ENCODE measurements around the gene EMILIN2.
"Not testable (repeated sequence)": the region's sequence is repeated elsewhere in the genome, so short reads cannot be mapped to it uniquely, and the experiment has no call there.

EMILIN2 gene

GRCh38 chr18:2840521-2840920 lies 6.3 kb upstream of the EMILIN2 start:
- DNase-seq: no peak
- intact Hi-C loops (cut with DNase I): no loop called here

GRCh38 chr18:2843146-2843545 lies 3.7 kb upstream of the EMILIN2 start:
- intact Hi-C loops (cut with DNase I): no loop called here
- DNase-seq: no peak

GRCh38 chr18:2845172-2845571 lies 1.6 kb upstream of the EMILIN2 start:
- intact Hi-C loops (cut with DNase I): no loop called here
- no peak for DNase-seq

- peak in 2 of 10 donors; percentile 61 to 78 for DNase-seq
- intact Hi-C loops (cut with DNase I): no loop called here
Measured at GRCh38 chr18:2847317-2848246, 776 bp downstream of the EMILIN2 start.

- intact Hi-C loops (cut with DNase I): no loop called here
- DNase-seq: no peak
Measured at GRCh38 chr18:2848247-2849246, 1.7 kb downstream of the EMILIN2 start.

GRCh38 chr18:2850816-2851215 lies 4.0 kb downstream of the EMILIN2 start:
- DNase-seq: no peak
- intact Hi-C loops (cut with DNase I): no loop called here

GRCh38 chr18:2851771-2852170 lies 5.0 kb downstream of the EMILIN2 start:
- intact Hi-C loops (cut with DNase I): no loop called here

GRCh38 chr18:2852460-2852859 lies 5.7 kb downstream of the EMILIN2 start:
- DNase-seq; intact Hi-C loops (cut with DNase I): not testable (repeated sequence)

More at GRCh38 chr18:2851771-2852170, 5.0 kb downstream of the EMILIN2 start:
- no peak for DNase-seq

- no peak for DNase-seq
- intact Hi-C loops (cut with DNase I): no loop called here
Measured at GRCh38 chr18:2853173-2853925, 6.5 kb downstream of the EMILIN2 start.

- intact Hi-C loops (cut with DNase I): no loop called here
- DNase-seq: no peak
Measured at GRCh38 chr18:2853926-2854664, 7.3 kb downstream of the EMILIN2 start.

GRCh38 chr18:2854875-2855274 lies 8.1 kb downstream of the EMILIN2 start:
- no peak for DNase-seq
- intact Hi-C loops (cut with DNase I): no loop called here

- intact Hi-C loops (cut with DNase I): no loop called here
- DNase-seq: no peak
Measured at GRCh38 chr18:2855560-2856350, 8.9 kb downstream of the EMILIN2 start.

GRCh38 chr18:2856547-2857170 lies 9.9 kb downstream of the EMILIN2 start:
- no peak for DNase-seq
- intact Hi-C loops (cut with DNase I): no loop called here

- intact Hi-C loops (cut with DNase I): no loop called here
- peak in 2 of 10 donors; percentile 38 to 80 for DNase-seq
Measured at GRCh38 chr18:2857491-2858131, 10.8 kb downstream of the EMILIN2 start.

GRCh38 chr18:2860397-2860796 lies 13.6 kb downstream of the EMILIN2 start:
- intact Hi-C loops (cut with DNase I); DNase-seq: not testable (repeated sequence)

- intact Hi-C loops (cut with DNase I); DNase-seq: not testable (repeated sequence)
Measured at GRCh38 chr18:2863997-2864396, 17.2 kb downstream of the EMILIN2 start.

- intact Hi-C loops (cut with DNase I); DNase-seq: not testable (repeated sequence)
Measured at GRCh38 chr18:2866465-2866864, 19.7 kb downstream of the EMILIN2 start.

- intact Hi-C loops (cut with DNase I): no loop called here
- no peak for DNase-seq
Measured at GRCh38 chr18:2869207-2869606, 22.4 kb downstream of the EMILIN2 start.

Measured in posterior cingulate gyrus (tissue), 11 donors.